ENCODE data around the gene SOX9.

GRCh38 chr17:72125742-72126141 lies 4.9 kb downstream of the SOX9 start:
- TF ChIP-seq, protein P1, sequence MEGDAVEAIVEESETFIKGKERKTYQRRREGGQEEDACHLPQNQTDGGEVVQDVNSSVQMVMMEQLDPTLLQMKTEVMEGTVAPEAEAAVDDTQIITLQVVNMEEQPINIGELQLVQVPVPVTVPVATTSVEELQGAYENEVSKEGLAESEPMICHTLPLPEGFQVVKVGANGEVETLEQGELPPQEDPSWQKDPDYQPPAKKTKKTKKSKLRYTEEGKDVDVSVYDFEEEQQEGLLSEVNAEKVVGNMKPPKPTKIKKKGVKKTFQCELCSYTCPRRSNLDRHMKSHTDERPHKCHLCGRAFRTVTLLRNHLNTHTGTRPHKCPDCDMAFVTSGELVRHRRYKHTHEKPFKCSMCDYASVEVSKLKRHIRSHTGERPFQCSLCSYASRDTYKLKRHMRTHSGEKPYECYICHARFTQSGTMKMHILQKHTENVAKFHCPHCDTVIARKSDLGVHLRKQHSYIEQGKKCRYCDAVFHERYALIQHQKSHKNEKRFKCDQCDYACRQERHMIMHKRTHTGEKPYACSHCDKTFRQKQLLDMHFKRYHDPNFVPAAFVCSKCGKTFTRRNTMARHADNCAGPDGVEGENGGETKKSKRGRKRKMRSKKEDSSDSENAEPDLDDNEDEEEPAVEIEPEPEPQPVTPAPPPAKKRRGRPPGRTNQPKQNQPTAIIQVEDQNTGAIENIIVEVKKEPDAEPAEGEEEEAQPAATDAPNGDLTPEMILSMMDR (IDR thresholded peaks at IDR 0.05) = no peak
- TF ChIP-seq POLR2AphosphoS5 (IDR thresholded peaks at IDR 0.05) (peak in 1 of 3 donors; percentile 20), EP300 (IDR thresholded peaks at IDR 0.05; ENCODE audit: low read depth) (no peak)
